ENCODE measurements around the gene FKBP5. TPM values are rescaled to one million over a fixed set of nuclear protein-coding genes. Genes with fewer than 3 reads are reported as not detected.
A peak's percentile ranks its signal among the peaks of the same experiment; 100 is the strongest.

Gene FKBP5
- total RNA-seq, 1 donor from 2014 or later: 128 TPM

- Histone ChIP-seq H3K4me3 (no peak overlapping the region), H3K27ac (no peak overlapping the region), H3K9me3 (no peaks in the 10 kb centered on the region), H3K4me1 (peaks cover 6% of the 10 kb centered on the region), H3K36me3 (no peaks in the 10 kb centered on the region), H3K27me3 (ENCODE audit: low read depth) (peaks cover 8% of the 10 kb centered on the region)
- ATAC-seq (no peak), DNase-seq (no peak)
- intact Hi-C loops (cut with DNase I): no loop called here
- TF ChIP-seq CTCF (IDR thresholded peaks at IDR 0.05): no peak
Measured at GRCh38 chr6:35564733-35565132, 124.0 kb downstream of the FKBP5 start.

GRCh38 chr6:35562060-35562459 is 126.7 kb downstream of the FKBP5 start:
- Histone ChIP-seq H3K9me3 (no peaks in the 10 kb centered on the region), H3K27ac (no peak overlapping the region), H3K27me3 (ENCODE audit: low read depth) (peaks cover 8% of the 10 kb centered on the region), H3K36me3 (no peaks in the 10 kb centered on the region), H3K4me3 (no peak overlapping the region), H3K4me1 (peaks cover 6% of the 10 kb centered on the region)
- no peak for TF ChIP-seq CTCF (IDR thresholded peaks at IDR 0.05)
- ATAC-seq: peak; percentile 83 to 93
- intact Hi-C loops (cut with DNase I): no loop called here
- peak; percentile 78 for DNase-seq

- no peak for TF ChIP-seq CTCF (IDR thresholded peaks at IDR 0.05)
Measured at GRCh38 chr6:35561113-35561512, 127.6 kb downstream of the FKBP5 start.

GRCh38 chr6:35558571-35558970 is 130.1 kb downstream of the FKBP5 start:
- H3K4me3 ChIP-seq: no peak overlapping the region
- H3K9me3 ChIP-seq: no peaks in the 10 kb centered on the region
- peaks cover 2% of the 10 kb centered on the region for H3K27me3 ChIP-seq (ENCODE audit: low read depth)
- no peak for ATAC-seq
- H3K27ac ChIP-seq: no peak overlapping the region
- H3K36me3 ChIP-seq: no peaks in the 10 kb centered on the region
- peaks cover 6% of the 10 kb centered on the region for H3K4me1 ChIP-seq
- DNase-seq: no peak
- intact Hi-C loops (cut with DNase I): no loop called here
- TF ChIP-seq CTCF (IDR thresholded peaks at IDR 0.05): no peak

More at GRCh38 chr6:35561113-35561512, 127.6 kb downstream of the FKBP5 start:
- Histone ChIP-seq H3K9me3 (no peaks in the 10 kb centered on the region), H3K27me3 (ENCODE audit: low read depth) (peaks cover 8% of the 10 kb centered on the region), H3K4me1 (peaks cover 6% of the 10 kb centered on the region), H3K36me3 (no peaks in the 10 kb centered on the region), H3K4me3 (no peak overlapping the region), H3K27ac (no peak overlapping the region)
- no peak for ATAC-seq
- intact Hi-C loops (cut with DNase I): no loop called here
- DNase-seq: no peak

- H3K4me3 ChIP-seq: no peak overlapping the region
- H3K4me1 ChIP-seq: peaks cover under 1% of the 10 kb centered on the region
- intact Hi-C loops (cut with DNase I): no loop called here
- peak; percentile 57 for DNase-seq
- H3K36me3 ChIP-seq: no peaks in the 10 kb centered on the region
- H3K27me3 ChIP-seq (ENCODE audit: low read depth): no peaks in the 10 kb centered on the region
- no peaks in the 10 kb centered on the region for H3K9me3 ChIP-seq
- no peak overlapping the region for H3K27ac ChIP-seq
- no peak for TF ChIP-seq CTCF (IDR thresholded peaks at IDR 0.05)
- peak in 1 of 2 donors; percentile 42 for ATAC-seq
Measured at GRCh38 chr6:35557239-35557638, 131.5 kb downstream of the FKBP5 start.

- Histone ChIP-seq H3K4me1 (no peaks in the 10 kb centered on the region), H3K4me3 (no peak overlapping the region), H3K36me3 (no peaks in the 10 kb centered on the region), H3K9me3 (peaks cover 5% of the 10 kb centered on the region), H3K27me3 (ENCODE audit: low read depth) (no peaks in the 10 kb centered on the region), H3K27ac (no peak overlapping the region)
- DNase-seq (no peak), ATAC-seq (no peak)
- intact Hi-C loops (cut with DNase I): no loop called here
- TF ChIP-seq CTCF (IDR thresholded peaks at IDR 0.05): no peak
Measured at GRCh38 chr6:35554811-35555210, 133.9 kb downstream of the FKBP5 start.

Measured in lower lobe of right lung (tissue), 2 donors.